Measurements from ENCODE around the gene SAFB2. TPM values are rescaled to one million over a fixed set of nuclear protein-coding genes. Genes with fewer than 3 reads are reported as not detected.

SAFB2 gene
- total and polyA plus RNA-seq, 9 donors: 24.6 to 55.9 (median 45.0) TPM

- DNase-seq: no peak
- Histone ChIP-seq H3K27ac (ENCODE audit: low read length) (no peak overlapping the region), H3K36me3 (ENCODE audit: control insufficient read depth, insufficient read depth, low read length) (peaks cover 67% of the 10 kb centered on the region)
These were observed 34.9 kb downstream of the SAFB2 start for GRCh38 chr19:5587661-5588060.

DNA sequence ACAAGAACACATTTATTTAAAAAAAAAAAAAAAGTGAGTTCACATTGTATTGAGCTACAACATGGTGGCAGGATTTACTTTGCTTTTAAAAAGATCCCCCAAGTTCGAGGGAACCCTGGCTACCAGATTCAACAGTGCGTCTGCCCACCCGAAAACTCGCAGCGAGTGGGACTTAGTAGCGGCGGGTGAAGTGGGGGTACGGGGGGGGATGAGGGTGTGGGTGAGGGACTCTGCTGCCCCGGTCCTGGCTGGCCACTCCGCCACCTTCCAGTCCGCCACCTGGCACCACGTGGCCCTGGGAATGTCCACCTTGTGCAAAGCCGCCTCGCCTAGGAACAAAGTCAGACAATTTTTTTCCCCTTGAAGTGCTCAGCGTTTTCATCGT is 35.5 kb downstream of the SAFB2 start:
- WGBS (ENCODE audit: insufficient coverage): 94% methylated on average over 13 of the region's 16 CpGs
- H3K4me1 ChIP-seq (ENCODE audit: control insufficient read depth, insufficient read depth, low read length): peaks cover 19% of the 10 kb centered on the region
- H3K27me3 ChIP-seq (ENCODE audit: control insufficient read depth, insufficient read depth, low read length): no peaks in the 10 kb centered on the region
- DNase-seq: no peak
- no peaks in the 10 kb centered on the region for H3K9me3 ChIP-seq (replicated peaks; ENCODE audit: control insufficient read depth, low read depth, low read length)
- H3K36me3 ChIP-seq (ENCODE audit: control insufficient read depth, insufficient read depth, low read length): peaks cover 61% of the 10 kb centered on the region
- no peak overlapping the region for H3K4me3 ChIP-seq (ENCODE audit: low read length)
- no peak overlapping the region for H3K27ac ChIP-seq (ENCODE audit: low read length)

More at GRCh38 chr19:5587661-5588060, 34.9 kb downstream of the SAFB2 start:
- Histone ChIP-seq H3K9me3 (replicated peaks; ENCODE audit: control insufficient read depth, low read depth, low read length) (no peaks in the 10 kb centered on the region), H3K4me1 (ENCODE audit: control insufficient read depth, insufficient read depth, low read length) (peaks cover 19% of the 10 kb centered on the region), H3K4me3 (ENCODE audit: low read length) (no peak overlapping the region), H3K27me3 (ENCODE audit: control insufficient read depth, insufficient read depth, low read length) (no peaks in the 10 kb centered on the region)
- 90% methylated on average over 23 of the region's 23 CpGs for WGBS (ENCODE audit: insufficient coverage)

- H3K4me1 ChIP-seq (ENCODE audit: control insufficient read depth, insufficient read depth, low read length): peaks cover 19% of the 10 kb centered on the region
- DNase-seq: no peak
- H3K9me3 ChIP-seq (replicated peaks; ENCODE audit: control insufficient read depth, low read depth, low read length): no peaks in the 10 kb centered on the region
- H3K27ac ChIP-seq (ENCODE audit: low read length): peak overlapping the region; percentile 79
- H3K4me3 ChIP-seq (ENCODE audit: low read length): no peak overlapping the region
- WGBS (ENCODE audit: insufficient coverage): 65% methylated on average over 16 of the region's 26 CpGs
- no peaks in the 10 kb centered on the region for H3K27me3 ChIP-seq (ENCODE audit: control insufficient read depth, insufficient read depth, low read length)
- peaks cover 55% of the 10 kb centered on the region for H3K36me3 ChIP-seq (ENCODE audit: control insufficient read depth, insufficient read depth, low read length)
These were observed 36.1 kb downstream of the SAFB2 start for GRCh38 chr19:5586300-5587070.

GRCh38 chr19:5585461-5586299 is 36.9 kb downstream of the SAFB2 start:
- Histone ChIP-seq H3K4me3 (ENCODE audit: low read length) (no peak overlapping the region), H3K36me3 (ENCODE audit: control insufficient read depth, insufficient read depth, low read length) (peaks cover 50% of the 10 kb centered on the region), H3K4me1 (ENCODE audit: control insufficient read depth, insufficient read depth, low read length) (peaks cover 19% of the 10 kb centered on the region), H3K27ac (ENCODE audit: low read length) (peak overlapping the region; percentile 79), H3K9me3 (replicated peaks; ENCODE audit: control insufficient read depth, low read depth, low read length) (no peaks in the 10 kb centered on the region), H3K27me3 (ENCODE audit: control insufficient read depth, insufficient read depth, low read length) (no peaks in the 10 kb centered on the region)
- 22% methylated on average over 22 of the region's 29 CpGs for WGBS (ENCODE audit: insufficient coverage)
- peak; percentile 71 for DNase-seq

DNA sequence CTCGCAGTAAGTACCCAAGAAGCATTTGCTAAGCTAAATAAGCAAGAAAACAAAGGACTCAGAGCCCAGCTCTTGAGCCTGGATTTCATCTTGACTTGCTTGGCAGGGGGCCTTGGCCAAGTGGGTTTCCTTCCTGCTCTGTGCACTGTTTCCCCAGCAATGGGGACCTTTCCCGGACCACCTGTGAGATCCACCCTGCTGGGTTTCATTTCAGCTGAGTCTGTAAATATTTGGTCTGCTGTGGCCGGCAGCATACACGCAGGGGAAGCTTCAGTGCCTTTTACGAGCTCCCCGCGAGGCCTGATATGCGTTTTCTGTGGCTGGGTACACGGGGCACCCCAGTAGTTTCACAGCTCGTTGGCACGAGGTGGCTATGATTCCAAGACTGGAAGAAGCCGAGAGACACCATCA is 42.4 kb downstream of the SAFB2 start:
- no peaks in the 10 kb centered on the region for H3K9me3 ChIP-seq (replicated peaks; ENCODE audit: control insufficient read depth, low read depth, low read length)
- H3K27ac ChIP-seq (ENCODE audit: low read length): no peak overlapping the region
- H3K36me3 ChIP-seq (ENCODE audit: control insufficient read depth, insufficient read depth, low read length): peaks cover 5% of the 10 kb centered on the region
- no peaks in the 10 kb centered on the region for H3K27me3 ChIP-seq (ENCODE audit: control insufficient read depth, insufficient read depth, low read length)
- WGBS (ENCODE audit: insufficient coverage): 28% methylated on average over 11 of the region's 12 CpGs
- peaks cover 14% of the 10 kb centered on the region for H3K4me1 ChIP-seq (ENCODE audit: control insufficient read depth, insufficient read depth, low read length)
- no peak overlapping the region for H3K4me3 ChIP-seq (ENCODE audit: low read length)
- DNase-seq: no peak

- no peak overlapping the region for H3K27ac ChIP-seq (ENCODE audit: low read length)
- H3K4me3 ChIP-seq (ENCODE audit: low read length): no peak overlapping the region
- peaks cover 12% of the 10 kb centered on the region for H3K4me1 ChIP-seq (ENCODE audit: control insufficient read depth, insufficient read depth, low read length)
- WGBS (ENCODE audit: insufficient coverage): 81% methylated on average over 7 of the region's 7 CpGs
- H3K36me3 ChIP-seq (ENCODE audit: control insufficient read depth, insufficient read depth, low read length): peaks cover 5% of the 10 kb centered on the region
- H3K9me3 ChIP-seq (replicated peaks; ENCODE audit: control insufficient read depth, low read depth, low read length): no peaks in the 10 kb centered on the region
- DNase-seq: no peak
- no peaks in the 10 kb centered on the region for H3K27me3 ChIP-seq (ENCODE audit: control insufficient read depth, insufficient read depth, low read length)
These were observed 42.9 kb downstream of the SAFB2 start for GRCh38 chr19:5579697-5580096.

- no peak for DNase-seq
- H3K4me1 ChIP-seq (ENCODE audit: control insufficient read depth, insufficient read depth, low read length): peaks cover 12% of the 10 kb centered on the region
- 88% methylated on average over 5 of the region's 6 CpGs for WGBS (ENCODE audit: insufficient coverage)
- no peaks in the 10 kb centered on the region for H3K27me3 ChIP-seq (ENCODE audit: control insufficient read depth, insufficient read depth, low read length)
- peaks cover 2% of the 10 kb centered on the region for H3K36me3 ChIP-seq (ENCODE audit: control insufficient read depth, insufficient read depth, low read length)
- H3K4me3 ChIP-seq (ENCODE audit: low read length): no peak overlapping the region
- no peak overlapping the region for H3K27ac ChIP-seq (ENCODE audit: low read length)
- H3K9me3 ChIP-seq (replicated peaks; ENCODE audit: control insufficient read depth, low read depth, low read length): no peaks in the 10 kb centered on the region
These were observed 43.3 kb downstream of the SAFB2 start for GRCh38 chr19:5579286-5579685.

DNA sequence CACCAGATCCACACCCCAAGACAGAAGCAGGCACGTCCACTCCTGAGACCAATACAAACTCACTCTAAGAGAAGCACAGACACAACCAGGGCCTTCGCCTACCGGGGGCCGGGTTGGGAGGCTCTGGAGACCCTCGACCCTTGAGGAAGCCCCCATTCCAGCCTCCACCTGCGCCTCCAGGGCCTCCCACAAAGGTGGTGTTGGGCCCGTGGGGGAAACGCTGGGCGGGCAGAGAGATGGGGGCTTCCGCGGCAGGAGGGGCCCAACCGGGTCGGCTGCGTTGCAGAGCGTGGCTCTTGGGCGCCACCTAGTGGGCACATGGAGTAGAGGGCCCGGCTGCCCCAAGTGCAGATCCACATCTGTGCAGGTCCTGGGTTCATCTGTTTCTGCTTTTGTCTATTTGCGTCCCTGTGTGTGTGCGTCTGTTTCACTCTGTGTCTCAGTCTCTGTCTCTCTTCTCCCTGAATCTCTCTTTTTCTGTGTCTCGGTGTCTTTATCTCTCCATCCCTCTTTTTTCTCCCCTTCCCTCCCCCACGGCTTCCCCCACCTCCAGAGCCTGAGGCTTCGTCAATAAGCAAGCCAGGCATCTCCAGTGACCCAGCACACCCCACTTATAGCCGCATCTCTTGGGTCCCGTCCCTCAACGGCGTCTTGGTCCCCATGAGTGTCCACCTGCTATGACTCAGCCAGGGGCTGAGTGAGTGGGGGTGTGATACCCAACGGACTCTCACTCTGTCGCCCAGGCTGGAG is 44.3 kb downstream of the SAFB2 start:
- WGBS (ENCODE audit: insufficient coverage): 13% methylated on average over 18 of the region's 28 CpGs
- Histone ChIP-seq H3K9me3 (replicated peaks; ENCODE audit: control insufficient read depth, low read depth, low read length) (no peaks in the 10 kb centered on the region), H3K36me3 (ENCODE audit: control insufficient read depth, insufficient read depth, low read length) (no peaks in the 10 kb centered on the region), H3K4me3 (ENCODE audit: low read length) (peak overlapping the region; percentile 14), H3K4me1 (ENCODE audit: control insufficient read depth, insufficient read depth, low read length) (peaks cover 12% of the 10 kb centered on the region), H3K27me3 (ENCODE audit: control insufficient read depth, insufficient read depth, low read length) (no peaks in the 10 kb centered on the region), H3K27ac (ENCODE audit: low read length) (no peak overlapping the region)
- peak; percentile 72 for DNase-seq

DNA sequence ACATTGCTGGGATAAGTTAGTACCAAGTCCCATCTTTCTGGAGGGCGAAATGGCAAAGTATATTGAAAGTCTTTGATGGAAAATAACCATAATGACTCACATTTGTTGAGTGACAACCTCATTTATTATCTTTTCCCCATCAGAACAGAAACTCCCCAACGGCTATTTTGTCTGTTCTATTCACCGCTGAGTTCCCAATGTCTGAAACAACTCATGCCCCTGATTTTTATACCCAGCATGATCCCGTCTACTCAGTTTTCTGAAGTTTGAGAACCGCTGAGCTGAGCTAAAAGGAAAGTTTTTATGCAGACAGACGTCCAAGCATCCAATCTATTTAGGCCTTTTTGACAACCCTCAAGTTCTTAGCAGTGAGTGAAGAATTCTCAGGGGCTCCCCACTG is 47.0 kb downstream of the SAFB2 start:
- Histone ChIP-seq H3K36me3 (ENCODE audit: control insufficient read depth, insufficient read depth, low read length) (no peaks in the 10 kb centered on the region), H3K4me3 (ENCODE audit: low read length) (no peak overlapping the region), H3K27me3 (ENCODE audit: control insufficient read depth, insufficient read depth, low read length) (no peaks in the 10 kb centered on the region), H3K27ac (ENCODE audit: low read length) (no peak overlapping the region), H3K4me1 (ENCODE audit: control insufficient read depth, insufficient read depth, low read length) (peaks cover 12% of the 10 kb centered on the region), H3K9me3 (replicated peaks; ENCODE audit: control insufficient read depth, low read depth, low read length) (no peaks in the 10 kb centered on the region)
- no peak for DNase-seq
- WGBS (ENCODE audit: insufficient coverage): 61% methylated on average over 5 of the region's 6 CpGs

Data from muscle of leg (tissue), 11 donors.